Endothelial cell of umbilical vein (primary cell): Measurements from ENCODE around the gene CENPP.

Experiments used
- CTCF ChIP-seq, 2 donors: IDR thresholded peaks; 1 replicate in 1 of 2; 2 replicates in 1 of 2; pipeline ENCODE4 v1.5.1; 2011; ENCODE audit warnings: low read length in 2 of 2, mild to moderate bottlenecking in 2 of 2, moderate library complexity in 2 of 2, control low read depth in 1 of 2, inconsistent platforms in 1 of 2, low read depth in 1 of 2; ENCODE audit not compliant: insufficient read depth in 1 of 2; ENCODE audit errors: extremely low read depth in 1 of 2
- EZH2 ChIP-seq: IDR thresholded peaks from 2 replicates; pipeline ENCODE4 v1.6.1; 2012; ENCODE audit warnings: borderline replicate concordance, low read depth, mild to moderate bottlenecking, moderate library complexity, low read length, inconsistent platforms; ENCODE audit not compliant: severe bottlenecking
- FOS ChIP-seq: IDR thresholded peaks from 2 replicates; pipeline ENCODE4 v1.6.1; 2011; ENCODE audit warnings: mild to moderate bottlenecking, low read length, moderate library complexity, borderline replicate concordance; ENCODE audit not compliant: insufficient read depth
- GATA2 ChIP-seq: IDR thresholded peaks from 2 replicates; pipeline ENCODE4 v1.7.0; 2011; ENCODE audit warnings: low read depth, mild to moderate bottlenecking, moderate library complexity, mixed read lengths, low read length; ENCODE audit not compliant: insufficient read length, insufficient read depth
- JUN ChIP-seq: IDR thresholded peaks from 2 replicates; pipeline ENCODE4 v1.6.1; 2011; ENCODE audit warnings: borderline replicate concordance, low read depth; ENCODE audit not compliant: insufficient read length, insufficient read depth
- MYC ChIP-seq: IDR thresholded peaks from one replicate; pipeline ENCODE4 v1.6.1; 2011; ENCODE audit warnings: mild to moderate bottlenecking, low read depth, low read length
- POLR2A ChIP-seq: IDR thresholded peaks from 2 replicates; pipeline ENCODE4 v1.6.1; 2012; ENCODE audit warnings: low read depth, mild to moderate bottlenecking, control low read depth, low read length
- POLR2AphosphoS5 ChIP-seq: IDR thresholded peaks from 2 replicates; pipeline ENCODE4 v1.6.1; 2012; ENCODE audit warnings: low read depth, mild to moderate bottlenecking, control low read depth, low read length, moderate library complexity; ENCODE audit not compliant: insufficient read depth
- TF ChIP-seq, protein P1 (sequence below): IDR thresholded peaks from 2 replicates; pipeline ENCODE4 v1.6.1; 2011; ENCODE audit not compliant: insufficient read depth, insufficient read length

GRCh38 chr9:92295827-92296258 is 29.9 kb upstream of the CENPP start:
- no peak for TF ChIP-seq CTCF (IDR thresholded peaks at IDR 0.05; ENCODE audit: extremely low read depth in 1 of 2, insufficient read depth in 1 of 2, low read depth in 1 of 2, low read length in 2 of 2)
- TF ChIP-seq EZH2, result no peak
- TF ChIP-seq MYC, result no peak
- TF ChIP-seq POLR2A, result no peak
- TF ChIP-seq FOS, result no peak
- TF ChIP-seq, protein P1, sequence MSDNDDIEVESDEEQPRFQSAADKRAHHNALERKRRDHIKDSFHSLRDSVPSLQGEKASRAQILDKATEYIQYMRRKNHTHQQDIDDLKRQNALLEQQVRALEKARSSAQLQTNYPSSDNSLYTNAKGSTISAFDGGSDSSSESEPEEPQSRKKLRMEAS, result no peak
- no peak for TF ChIP-seq JUN
- no peak for TF ChIP-seq POLR2AphosphoS5
- TF ChIP-seq GATA2, result no peak
